HG03442 (cell line): ENCODE results near the gene MYO18A.

Source experiments
- ATAC-seq: cut with Tn5 transposase; IDR thresholded peaks from one replicate; pipeline ENCODE4 v1.9.1; 2021; ENCODE audit warnings: mild to moderate bottlenecking, moderate library complexity; ENCODE audit not compliant: unreplicated experiment

The MYO18A gene

GRCh38 chr17:29038085-29038795 is 142.0 kb downstream of the MYO18A start:
- ATAC-seq, result no peak

- no peak for ATAC-seq
These were observed 142.5 kb downstream of the MYO18A start for GRCh38 chr17:29037739-29038084.

GRCh38 chr17:29036584-29036983 is 143.6 kb downstream of the MYO18A start:
- ATAC-seq, result no peak

GRCh38 chr17:29034510-29034909 is 145.7 kb downstream of the MYO18A start:
- ATAC-seq, result no peak

GRCh38 chr17:29032857-29033197 is 147.4 kb downstream of the MYO18A start:
- no peak for ATAC-seq

- no peak for ATAC-seq
These were observed 148.0 kb downstream of the MYO18A start for GRCh38 chr17:29032013-29032856.

- no peak for ATAC-seq
These were observed 148.7 kb downstream of the MYO18A start for GRCh38 chr17:29031488-29031887.

- ATAC-seq, result no peak
These were observed 155.8 kb downstream of the MYO18A start for GRCh38 chr17:29024316-29024952.

- ATAC-seq, result no peak
These were observed 158.1 kb downstream of the MYO18A start for GRCh38 chr17:29022074-29022473.

- ATAC-seq, result no peak
These were observed 159.0 kb downstream of the MYO18A start for GRCh38 chr17:29021226-29021625.
